H1 (cell line): ENCODE measurements around the gene SLC4A9. TPM values are rescaled to one million over a fixed set of nuclear protein-coding genes. Genes with fewer than 3 reads are reported as not detected.

ENCODE experiments used
- CHD7 ChIP-seq: fragments of 300-600 bp; sonication (generic); IDR thresholded peaks from 2 replicates; pipeline ENCODE4 v1.7.1; 2012; ENCODE audit warnings: low read length, moderate library complexity, mild to moderate bottlenecking, inconsistent platforms; ENCODE audit not compliant: insufficient replicate concordance
- CTCF ChIP-seq, 3 experiments: IDR thresholded peaks; 1 replicate in 2 of 3; 2 replicates in 1 of 3; pipeline versions ENCODE4 v1.5.1 to v1.6.1; 2011; ENCODE audit warnings: low read length in 3 of 3, mild to moderate bottlenecking in 3 of 3, inconsistent platforms in 2 of 3, low read depth in 1 of 3, moderate library complexity in 1 of 3; ENCODE audit not compliant: insufficient read depth in 1 of 3; ENCODE audit errors: control extremely low read depth in 1 of 3
- TEAD4 ChIP-seq: IDR thresholded peaks from 2 replicates; pipeline ENCODE4 v1.6.1; 2012; ENCODE audit warnings: low read depth, low read length, inconsistent platforms, mixed read lengths
- polyA plus RNA-seq, 7 experiments: library from polyadenylated mRNA; depleted of rRNA in 3 of 7; stranded (reverse) in 5 of 7; unstranded in 2 of 7; fragments of >200 nt in 5 of 7; fragments of 200-250 nt in 2 of 7; gene quantifications; 1 replicate in 5 of 7; 2 replicates in 1 of 7; 4 replicates in 1 of 7; pipeline versions ENCODE4 v1.2.1 to v1.2.3, GENCODE V29; 2011 to 2013; ENCODE audit warnings: missing spikeins in 2 of 7, mixed read lengths in 2 of 7
- total RNA-seq: library from RNA; stranded (reverse); fragmentation: NEBNext Ultra II Directional; extraction: Animal tissue kit (Norgen Biotek cat#: 25700); gene quantifications from 2 replicates; pipeline ENCODE4 v1.2.1, GENCODE V29; 2021

The SLC4A9 gene
- total and polyA plus RNA-seq, 2 of the 8 experiments (the other 6 are each of a cell fraction or from before 2014, with no cell fraction given), result 0.15 to 0.28 TPM

- no peak for TF ChIP-seq CHD7
- TF ChIP-seq TEAD4, result peak; percentile 11; the same call in 1 of the 2 replicates
- peak in 2 of 3 experiments; percentile 35 to 64; a peak in 2 of 4 replicates for TF ChIP-seq CTCF (IDR thresholded peaks at IDR 0.05; ENCODE audit: control extremely low read depth in 1 of 3, insufficient read depth in 1 of 3, low read depth in 1 of 3, low read length in 3 of 3)
- TF ChIP-seq, all 59 proteins: peak for 2
These were observed 1.2 kb upstream of the SLC4A9 start (continued) for GRCh38 chr5:140358738-140359310.
